GM12874 (cell line): ENCODE data around the gene FAM118A.

Experiments used
- CTCF ChIP-seq: IDR thresholded peaks from 2 replicates; pipeline ENCODE4 v1.5.1; 2011; ENCODE audit warnings: low read depth, mild to moderate bottlenecking, control low read depth, low read length, moderate library complexity; ENCODE audit not compliant: insufficient read depth

FAM118A gene

GRCh38 chr22:45309422-45310227 is at the start of gene FAM118A:
FAM118A (plus strand) TSS chr22:45309934; CDS start chr22:45322380, 12,446 bp downstream.
- no peak for TF ChIP-seq CTCF

GRCh38 chr22:45261407-45262088 is 48.2 kb upstream of the FAM118A start:
- TF ChIP-seq CTCF: no peak

- no peak for TF ChIP-seq CTCF
Measured at GRCh38 chr22:45262195-45262930, 47.4 kb upstream of the FAM118A start.

- no peak for TF ChIP-seq CTCF
Measured at GRCh38 chr22:45262931-45263462, 46.7 kb upstream of the FAM118A start.

- peak; percentile 80 for TF ChIP-seq CTCF
Measured at GRCh38 chr22:45263463-45264269, 46.1 kb upstream of the FAM118A start.

DNA sequence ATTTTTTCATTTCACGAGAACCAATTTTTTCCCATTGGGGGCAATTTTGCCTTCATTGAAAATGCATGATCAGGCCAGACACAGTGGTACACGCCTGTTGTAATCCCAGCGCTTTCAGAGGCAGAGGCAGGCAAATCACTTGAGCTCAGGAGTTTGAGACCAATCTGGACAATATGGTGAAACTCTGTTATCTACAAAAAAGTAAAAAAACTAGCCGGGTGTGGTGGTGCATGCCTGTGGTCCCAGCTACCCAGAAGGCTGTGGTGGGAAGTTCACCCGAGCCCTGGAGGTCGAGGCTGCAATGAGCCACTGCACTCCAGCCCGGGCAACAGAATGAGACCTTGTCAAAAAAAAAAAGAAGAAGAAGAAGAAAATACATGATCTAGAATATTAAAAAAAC is 44.2 kb upstream of the FAM118A start:
- no peak for TF ChIP-seq CTCF
